Measurements from ENCODE around the gene FMO5.

The FMO5 gene

GRCh38 chr1:147171399-147172167 is 53.6 kb downstream of the FMO5 start:
- Mint-ChIP-seq H3K4me1 (peaks cover 50% of the 10 kb centered on the region), H3K27ac (peak overlapping the region; percentile 97 to 99 (median 97)), H3K27me3 (ENCODE audit: low read depth) (no peaks in the 10 kb centered on the region), H3K4me3 (peak overlapping the region; percentile 96 to 100 (median 99)), H3K9me3 (peaks cover 4% of the 10 kb centered on the region), H3K36me3 (ENCODE audit: low read depth) (peaks cover 33% of the 10 kb centered on the region)
- no peak for TF ChIP-seq CTCF (IDR thresholded peaks at IDR 0.05; ENCODE audit: unreplicated experiment in 3 of 3)

- no peak for TF ChIP-seq CTCF (IDR thresholded peaks at IDR 0.05; ENCODE audit: unreplicated experiment in 3 of 3)
- H3K4me3 Mint-ChIP-seq: peak overlapping the region; percentile 96 to 100 (median 99)
- no peaks in the 10 kb centered on the region for H3K27me3 Mint-ChIP-seq (ENCODE audit: low read depth)
Observed at GRCh38 chr1:147169840-147170674, 55.1 kb downstream of the FMO5 start.

GRCh38 chr1:147169171-147169570 is 56.0 kb downstream of the FMO5 start:
- Mint-ChIP-seq H3K4me3 (peak overlapping the region; percentile 96 to 100 (median 99)), H3K4me1 (peaks cover 47% of the 10 kb centered on the region), H3K36me3 (ENCODE audit: low read depth) (peaks cover 35% of the 10 kb centered on the region), H3K27ac (peak overlapping the region in 1 of 3 experiments; percentile 72), H3K9me3 (peaks cover 4% of the 10 kb centered on the region), H3K27me3 (ENCODE audit: low read depth) (no peaks in the 10 kb centered on the region)
- no peak for TF ChIP-seq CTCF (IDR thresholded peaks at IDR 0.05; ENCODE audit: unreplicated experiment in 3 of 3)

More at GRCh38 chr1:147169840-147170674, 55.1 kb downstream of the FMO5 start:
- peak overlapping the region; percentile 38 to 72 (median 49) for H3K27ac Mint-ChIP-seq
- H3K9me3 Mint-ChIP-seq: peaks cover 4% of the 10 kb centered on the region
- peaks cover 33% of the 10 kb centered on the region for H3K36me3 Mint-ChIP-seq (ENCODE audit: low read depth)
- H3K4me1 Mint-ChIP-seq: peaks cover 50% of the 10 kb centered on the region

GRCh38 chr1:147168626-147169058 is 56.5 kb downstream of the FMO5 start:
- Mint-ChIP-seq H3K4me3 (peak overlapping the region in 1 of 3 experiments; percentile 14), H3K9me3 (peaks cover 4% of the 10 kb centered on the region), H3K27me3 (ENCODE audit: low read depth) (no peaks in the 10 kb centered on the region), H3K36me3 (ENCODE audit: low read depth) (peaks cover 38% of the 10 kb centered on the region), H3K4me1 (peaks cover 42% of the 10 kb centered on the region), H3K27ac (no peak overlapping the region)
- TF ChIP-seq CTCF (IDR thresholded peaks at IDR 0.05; ENCODE audit: unreplicated experiment in 3 of 3): no peak

GRCh38 chr1:147167365-147167764 is 57.8 kb downstream of the FMO5 start:
- Mint-ChIP-seq H3K9me3 (no peaks in the 10 kb centered on the region), H3K27ac (no peak overlapping the region), H3K4me3 (no peak overlapping the region), H3K36me3 (ENCODE audit: low read depth) (peaks cover 35% of the 10 kb centered on the region), H3K4me1 (peaks cover 29% of the 10 kb centered on the region), H3K27me3 (ENCODE audit: low read depth) (no peaks in the 10 kb centered on the region)
- no peak for TF ChIP-seq CTCF (IDR thresholded peaks at IDR 0.05; ENCODE audit: unreplicated experiment in 3 of 3)

Measured in nephron (organoid).